Tongue (tissue), 2 donors: ENCODE data around the gene SOHLH2. TPM values are rescaled to one million over a fixed set of nuclear protein-coding genes. Genes with fewer than 3 reads are reported as not detected.

Source experiments
- DNase-seq: peaks from one replicate; pipeline ENCODE4 v3.0.0-alpha.2; 2015
- total RNA-seq: library from RNA; depleted of rRNA; stranded (reverse); fragments of >200 nt; gene quantifications from one replicate; pipeline ENCODE4 v1.2.3, GENCODE V29; 2014

SOHLH2 gene
- total RNA-seq, 1 donor from 2014 or later: 0.62 TPM

DNA sequence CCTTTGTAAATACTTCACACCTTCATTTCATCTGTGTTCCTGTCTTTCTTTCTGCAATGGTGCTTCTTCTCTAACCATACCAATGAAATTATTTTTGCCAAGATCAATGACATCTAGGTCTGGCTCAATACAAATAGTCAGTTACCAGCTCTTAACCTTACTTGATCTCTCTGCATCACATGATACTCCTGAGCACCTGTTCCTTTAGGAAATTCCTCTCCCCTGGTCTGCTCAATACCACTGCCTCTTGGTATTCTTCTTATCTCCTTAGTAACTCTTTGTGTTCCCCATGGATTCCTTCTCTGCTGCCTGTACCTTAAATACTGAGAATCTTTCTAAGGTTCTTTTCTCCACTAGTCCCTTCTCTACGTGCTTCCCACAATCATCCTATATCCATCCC is 25.9 kb downstream of the SOHLH2 start:
- no peak for DNase-seq

DNA sequence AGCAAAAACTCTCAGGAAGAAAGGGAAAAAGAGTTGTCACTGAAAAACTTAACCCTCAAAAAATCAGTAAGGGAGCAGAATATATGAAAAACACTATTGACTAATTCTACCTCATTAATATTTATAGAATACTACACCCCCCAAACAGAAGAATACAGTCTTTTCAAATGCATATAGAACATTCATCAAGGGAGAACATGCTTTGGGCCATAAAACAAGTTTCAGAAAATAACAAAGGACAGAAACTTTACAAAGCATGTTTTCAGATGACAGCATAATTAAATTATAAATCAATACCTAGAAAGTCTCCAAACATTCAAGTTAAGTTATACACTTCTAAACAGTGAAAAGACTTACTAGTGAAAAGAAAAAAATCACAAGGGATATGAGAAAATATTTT is 30.5 kb downstream of the SOHLH2 start:
- no peak for DNase-seq

- DNase-seq: no peak
These were observed 38.7 kb downstream of the SOHLH2 start for GRCh38 chr13:36175621-36176020.

GRCh38 chr13:36174923-36175322 is 39.4 kb downstream of the SOHLH2 start:
- DNase-seq: no peak

DNA sequence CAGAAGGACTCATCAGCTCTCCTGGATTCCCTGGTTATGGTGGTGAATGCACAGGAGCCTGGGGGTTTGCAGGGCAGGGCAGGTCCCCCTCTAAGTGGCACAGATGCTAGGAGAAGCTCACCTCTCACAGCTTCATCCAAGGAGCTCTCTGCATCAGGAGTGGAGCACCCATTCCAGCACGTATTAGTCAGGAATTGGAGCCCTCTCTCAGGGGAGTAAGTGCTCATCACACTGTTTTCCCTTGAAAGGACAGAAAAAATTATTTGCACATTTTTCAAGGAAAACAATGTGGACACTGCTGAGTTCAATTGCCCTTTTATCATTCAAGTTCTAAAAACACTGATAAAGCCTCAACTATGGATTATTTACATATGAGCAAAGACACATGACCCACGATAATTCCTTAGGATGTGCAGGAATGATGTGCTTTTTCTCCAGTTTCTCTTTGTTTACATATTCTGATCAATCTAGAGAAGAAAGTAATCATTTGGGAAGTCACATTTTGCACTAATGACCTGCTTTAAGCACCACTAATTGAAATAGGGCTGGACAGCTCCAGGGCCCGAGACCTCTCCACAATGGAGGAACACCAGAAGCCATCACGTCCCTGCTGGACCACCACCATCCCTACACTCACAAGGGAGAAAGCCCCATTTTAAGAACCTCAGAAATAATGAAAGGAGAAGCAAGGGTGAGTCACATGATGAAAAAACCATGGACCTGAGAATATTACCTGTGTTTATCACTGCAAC is 40.6 kb downstream of the SOHLH2 start:
- no peak for DNase-seq

DNA sequence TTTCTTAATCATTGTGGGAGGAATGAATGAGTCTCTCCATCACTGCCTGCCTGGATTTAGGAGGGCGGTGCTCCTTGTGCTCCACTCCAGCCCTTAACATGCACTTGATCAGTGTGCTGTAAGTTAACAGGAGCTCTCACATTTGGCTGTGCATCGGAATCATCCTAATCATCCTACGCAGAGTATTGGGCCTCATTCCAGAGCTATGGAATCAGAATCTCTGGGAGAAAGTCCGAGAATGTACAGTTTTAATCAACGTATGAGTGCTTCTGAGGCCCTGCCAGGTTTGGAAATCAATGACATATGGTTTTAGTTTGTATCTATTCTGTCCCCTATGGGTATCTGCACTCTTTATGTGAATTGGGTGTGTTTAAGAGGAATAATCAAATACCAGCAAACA is 48.3 kb downstream of the SOHLH2 start:
- DNase-seq: peak; percentile 73

DNA sequence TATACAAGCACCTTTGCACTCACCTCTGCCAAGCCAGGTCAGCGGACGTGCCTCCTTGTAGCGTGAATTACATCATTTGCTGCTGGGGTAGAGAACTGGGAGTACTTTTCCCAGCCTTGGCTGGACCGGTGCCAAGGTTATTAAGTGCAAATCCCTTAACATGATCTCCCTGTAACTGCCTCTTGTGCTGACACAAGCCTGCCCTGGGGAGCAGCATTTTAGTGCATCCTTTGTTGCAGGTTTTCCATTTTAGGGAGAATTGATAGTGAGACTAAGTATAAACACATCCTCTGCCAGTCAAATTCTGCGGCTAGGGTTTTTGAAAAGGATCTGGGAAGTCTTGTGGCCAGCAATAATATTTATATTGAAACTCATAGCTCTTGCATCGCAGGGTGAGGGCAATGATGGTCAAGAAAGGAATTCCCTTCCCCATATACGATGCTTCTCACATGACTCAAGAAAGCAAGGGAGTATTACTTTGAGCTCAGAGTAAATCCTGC is 50.5 kb downstream of the SOHLH2 start:
- DNase-seq: peak; percentile 82

GRCh38 chr13:36163286-36163685 is 51.1 kb downstream of the SOHLH2 start:
- no peak for DNase-seq

DNA sequence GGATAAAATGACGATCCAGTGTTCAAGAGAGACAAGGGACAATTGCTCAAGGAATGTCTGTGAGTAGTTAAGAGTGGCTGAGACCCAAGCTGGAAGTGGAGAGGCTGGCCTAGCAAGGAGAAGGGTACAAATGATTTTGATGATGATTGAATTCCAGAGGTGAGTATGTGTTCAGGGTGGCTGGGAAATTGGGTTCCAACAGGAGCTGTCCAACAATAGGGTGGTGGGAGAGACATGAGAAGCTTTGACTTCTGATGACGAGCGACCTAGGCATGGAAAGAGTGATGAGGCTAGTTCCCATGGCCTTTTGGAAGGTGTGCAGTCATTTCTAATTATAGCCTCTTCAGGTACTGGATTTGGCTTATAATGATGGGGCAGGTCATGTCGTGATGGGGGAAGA is 54.1 kb downstream of the SOHLH2 start:
- no peak for DNase-seq

GRCh38 chr13:36158611-36159010 is 55.7 kb downstream of the SOHLH2 start:
- no peak for DNase-seq

- DNase-seq: no peak
These were observed 56.9 kb downstream of the SOHLH2 start for GRCh38 chr13:36157480-36157879.

DNA sequence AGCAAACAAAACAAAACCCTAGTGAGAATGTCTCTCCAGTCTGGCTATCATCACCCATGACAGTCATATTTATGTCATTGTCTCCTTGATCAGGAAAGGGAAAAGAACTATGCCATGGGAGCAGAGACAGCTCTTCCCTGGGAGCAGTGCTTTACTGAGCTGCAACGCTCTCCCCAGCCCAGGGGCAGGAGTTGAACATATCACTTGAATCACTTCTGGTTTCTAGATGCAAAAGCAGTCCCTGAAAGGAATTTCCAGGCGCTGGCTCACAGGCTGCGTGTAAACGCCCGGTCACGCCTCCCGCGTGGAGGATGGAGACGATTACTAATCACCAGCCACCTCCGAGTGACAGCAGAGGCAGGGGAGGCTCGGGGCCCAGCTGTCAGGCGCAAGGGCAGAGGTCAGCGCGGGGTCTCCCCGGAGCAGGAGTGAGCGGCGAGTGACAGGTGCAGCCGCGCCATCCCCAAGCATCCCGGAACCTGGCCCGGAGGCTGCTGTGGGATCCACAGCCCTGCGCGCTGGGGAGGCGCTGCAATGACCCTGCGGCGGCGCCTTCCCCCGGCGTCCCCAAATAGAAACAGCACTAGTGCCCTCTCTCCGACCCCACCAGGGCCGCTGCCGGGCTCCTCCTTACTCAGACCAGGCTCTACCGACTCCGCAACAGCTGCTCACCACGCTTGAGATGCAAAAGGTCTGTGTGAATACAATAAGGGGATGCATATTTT is 59.6 kb downstream of the SOHLH2 start:
- peak; percentile 77 for DNase-seq

DNA sequence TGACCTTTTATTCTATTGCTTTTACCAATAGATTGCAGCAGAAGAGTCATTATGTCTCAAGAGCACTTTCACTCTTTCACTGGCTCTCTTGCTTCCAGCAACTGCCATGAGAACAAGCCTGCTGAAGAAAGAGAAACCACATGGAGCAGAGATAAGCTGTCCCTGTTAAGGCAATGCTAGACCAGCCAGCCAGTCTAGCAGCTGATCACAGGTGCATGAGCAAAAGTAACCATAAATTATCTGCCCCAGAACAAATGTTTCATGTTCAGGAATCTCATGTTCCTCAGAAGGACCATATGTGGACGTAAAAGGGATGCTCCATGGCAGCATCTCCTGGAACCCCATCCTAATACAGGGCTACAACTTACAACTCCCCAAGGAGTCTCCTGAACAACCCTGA is 62.8 kb downstream of the SOHLH2 start:
- DNase-seq: no peak

- no peak for DNase-seq
These were observed 65.9 kb downstream of the SOHLH2 start for GRCh38 chr13:36148446-36148845.

DNA sequence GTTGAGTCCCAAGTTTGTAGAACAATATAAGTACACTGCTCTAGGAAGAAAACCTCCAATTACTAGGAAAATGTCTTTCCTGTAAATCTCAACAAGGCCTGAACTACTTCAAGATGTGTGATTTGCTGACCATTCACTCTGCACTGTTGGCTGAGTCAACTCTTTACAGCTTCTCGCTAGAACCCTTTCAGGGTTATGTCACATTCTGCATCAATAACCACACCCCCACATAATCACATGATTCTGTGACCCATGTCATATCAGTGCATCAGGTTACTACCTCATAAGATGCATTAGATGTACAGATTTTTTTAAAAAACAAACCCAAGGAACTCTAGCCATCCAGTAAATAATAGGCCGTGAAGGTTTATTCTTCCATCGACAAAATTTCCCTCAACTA is 67.0 kb downstream of the SOHLH2 start:
- no peak for DNase-seq

DNA sequence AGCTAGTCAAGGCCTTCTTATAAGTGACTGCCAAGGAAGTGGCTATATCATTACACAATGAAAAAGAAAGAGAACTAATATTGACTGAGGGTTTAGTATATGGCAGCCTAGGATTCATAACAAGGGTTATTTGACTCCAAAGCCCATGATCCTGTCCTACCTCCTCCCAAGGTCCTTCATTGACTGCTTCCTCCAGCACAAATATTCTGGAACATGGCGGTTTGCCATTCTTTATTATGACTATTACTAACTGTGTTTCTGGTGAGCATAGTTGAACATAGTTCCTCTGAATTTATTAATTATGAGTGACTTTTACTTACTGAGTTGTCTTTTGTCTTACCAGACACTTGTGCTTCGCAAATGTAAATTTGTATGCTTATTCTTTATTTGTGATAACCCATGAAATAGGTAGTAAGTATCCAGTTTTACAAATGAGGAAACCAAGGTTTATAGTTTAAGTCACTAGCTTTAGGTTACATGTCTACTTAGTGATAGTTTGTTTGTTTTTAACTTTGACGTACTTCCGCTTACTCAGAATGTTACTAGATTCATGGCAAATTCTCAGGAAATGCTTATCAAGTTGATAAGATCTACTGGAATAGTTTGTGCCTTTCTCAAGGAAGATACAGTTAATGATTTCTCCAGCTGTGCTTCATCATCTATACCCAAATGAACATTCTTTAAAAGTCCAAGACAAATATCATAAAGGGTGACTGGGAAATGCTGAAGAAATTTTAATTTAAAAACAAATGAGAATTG is 67.7 kb downstream of the SOHLH2 start:
- no peak for DNase-seq

- no peak for DNase-seq
These were observed 70.6 kb downstream of the SOHLH2 start for GRCh38 chr13:36143738-36144137.

GRCh38 chr13:36142735-36143134 is 71.6 kb downstream of the SOHLH2 start:
- no peak for DNase-seq

GRCh38 chr13:36135876-36136275 is 78.5 kb downstream of the SOHLH2 start:
- no peak for DNase-seq

GRCh38 chr13:36134632-36135031 is 79.7 kb downstream of the SOHLH2 start:
- DNase-seq: no peak

DNA sequence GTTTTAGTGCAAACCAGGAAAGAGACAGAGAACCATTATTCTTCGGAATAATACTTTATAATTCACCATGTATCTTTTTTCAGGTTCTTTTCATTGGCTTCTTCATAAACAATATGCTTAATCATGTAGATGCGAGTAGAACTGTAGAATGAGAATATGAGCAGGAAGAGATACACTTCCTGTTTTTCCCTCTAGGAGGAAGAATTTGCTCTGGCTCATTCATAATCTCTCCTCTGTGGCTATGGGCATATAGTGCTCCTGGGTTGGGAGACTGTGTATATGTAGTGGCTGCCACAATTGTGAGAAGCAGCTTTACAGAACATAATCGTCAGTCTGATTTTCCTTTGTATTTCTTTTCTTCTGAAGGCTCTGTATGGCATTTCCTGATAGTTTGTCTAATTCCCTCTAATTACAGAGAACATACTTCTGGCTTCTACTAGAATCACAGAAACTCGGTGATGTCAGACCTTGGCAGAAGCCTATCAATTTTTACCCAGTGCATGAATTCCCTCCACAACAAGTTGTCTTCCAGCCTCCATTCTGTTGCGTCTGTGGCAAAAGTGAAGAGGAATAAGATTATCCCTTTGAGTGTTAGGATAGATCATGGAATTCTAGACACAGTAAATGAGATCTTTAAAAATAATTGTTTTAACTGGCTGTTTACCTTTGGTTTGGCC is 80.3 kb downstream of the SOHLH2 start:
- no peak for DNase-seq

- DNase-seq: no peak
These were observed 82.0 kb downstream of the SOHLH2 start for GRCh38 chr13:36132376-36132775.

- peak; percentile 48 for DNase-seq
These were observed 82.4 kb downstream of the SOHLH2 start for GRCh38 chr13:36131931-36132297.
